ENCODE results near the gene PGAM2.
A peak's percentile ranks its signal among the peaks of the same experiment; 100 is the strongest.

The PGAM2 gene

DNA sequence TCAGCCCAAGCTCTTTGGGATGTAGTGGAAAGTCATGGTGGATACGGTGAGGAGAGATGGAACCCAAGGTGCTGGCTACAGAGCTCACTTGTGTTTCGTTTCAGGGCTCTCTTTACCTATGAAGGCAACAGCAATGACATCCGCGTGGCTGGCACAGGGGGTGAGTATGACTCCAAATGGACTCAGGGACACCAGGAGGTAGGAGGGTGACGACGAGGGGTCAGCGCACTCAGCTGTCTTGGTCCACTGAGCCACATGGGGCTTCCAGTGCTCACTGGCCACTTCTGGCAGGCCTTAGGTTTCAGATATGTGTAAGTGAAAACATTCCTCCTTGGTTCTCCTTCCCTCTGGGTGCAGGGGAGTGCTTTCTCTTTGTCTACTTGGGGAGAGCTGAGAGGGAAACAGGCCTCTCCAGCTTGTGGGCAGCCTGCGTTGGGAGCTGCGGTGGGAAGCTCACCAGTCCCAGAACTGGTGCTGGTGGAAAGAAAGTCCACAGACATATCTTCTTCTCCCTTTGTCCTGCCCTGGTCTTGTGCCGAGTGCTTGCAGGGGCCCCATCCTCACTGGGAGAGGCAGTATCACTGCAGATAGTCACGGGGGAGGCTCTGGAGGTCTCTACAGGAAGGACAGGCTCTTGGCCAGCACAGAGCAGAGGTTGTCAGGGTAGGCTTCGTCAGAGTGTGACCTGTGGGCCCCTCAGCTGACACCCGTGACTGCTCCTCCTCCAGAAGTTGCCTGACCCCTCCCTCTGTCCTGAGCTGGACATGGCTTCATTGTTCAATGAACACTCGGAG is 15.0 kb downstream of the PGAM2 start:
- H4K20me1 ChIP-seq, result peaks cover 41 to 100% (median 79%) of the 10 kb centered on the region in 11 experiments; a peak in 21 of 22 replicates
- no peaks in the 10 kb centered on the region for H3K27me3 ChIP-seq
- H3K36me3 ChIP-seq, result peaks cover 69 to 90% (median 74%) of the 10 kb centered on the region in 11 experiments
- H3K4me3 ChIP-seq, result no peak overlapping the region
- 0 out of 22 replicates have a peak, but pooled peaks cover 0 to 2% (median 0%) of the 10 kb centered on the region in 11 experiments for H3K9me3 ChIP-seq (replicated peaks in 1 of 11)
- TF ChIP-seq Cebpa-rat (IDR thresholded peaks at IDR 0.05), result no peak
- H3K9ac ChIP-seq, result peak overlapping the region in 3 of 11 experiments; percentile 18 to 29 (median 28); a peak in 6 of 22 replicates
- H3K4me2 ChIP-seq, result peak overlapping the region in 3 of 11 experiments; percentile 9 to 41 (median 38); a peak in 5 of 22 replicates
- peaks cover 36 to 76% (median 70%) of the 10 kb centered on the region in 10 experiments for H3K4me1 ChIP-seq
- peak overlapping the region in 4 of 11 experiments; percentile 4 to 41 (median 9); a peak in 5 of 22 replicates for H3K27ac ChIP-seq

DNA sequence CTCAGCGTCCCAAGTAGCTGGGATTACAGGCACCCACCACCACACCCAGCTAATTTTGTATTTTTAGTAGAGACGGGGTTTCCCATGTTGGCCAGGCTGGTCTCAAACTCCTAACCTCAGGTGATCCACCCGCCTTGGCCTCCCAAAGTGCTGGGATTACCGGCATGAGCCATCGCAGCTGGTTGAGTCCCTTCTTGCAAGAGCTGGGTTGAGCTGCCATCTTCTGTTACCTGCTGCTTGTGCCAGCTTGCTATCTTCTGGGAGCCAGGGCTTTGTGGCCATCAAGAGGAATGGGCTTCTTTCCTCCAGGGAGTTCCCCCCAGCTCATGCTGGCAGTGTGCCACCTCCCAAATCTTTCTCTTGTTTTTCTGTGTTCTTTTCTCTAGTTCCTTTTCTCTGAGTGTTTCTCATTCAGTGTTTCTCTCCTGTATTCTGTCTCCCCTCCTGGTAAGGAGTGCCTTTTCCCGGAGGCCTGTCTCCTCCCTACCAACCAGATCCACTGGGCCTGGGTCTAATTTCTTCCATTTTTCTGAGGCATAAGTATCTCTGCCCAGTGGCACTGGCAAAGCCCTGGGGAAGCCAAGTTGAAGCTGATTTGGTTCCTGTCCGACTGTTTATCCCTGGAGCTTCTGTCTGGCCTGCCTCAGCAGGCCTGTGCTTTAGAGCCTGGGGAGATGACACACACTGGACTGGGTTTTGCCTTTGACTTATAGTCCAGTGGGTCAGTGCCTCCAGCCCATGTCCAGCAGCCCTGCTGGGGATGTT is 17.2 kb downstream of the PGAM2 start:
- no peak overlapping the region for H3K4me3 ChIP-seq
- H3K4me2 ChIP-seq, result peak overlapping the region in 10 of 11 experiments; percentile 89 to 100 (median 99); a peak in 18 of 22 replicates
- no peaks in the 10 kb centered on the region for H3K27me3 ChIP-seq
- peak overlapping the region in 2 of 11 experiments; percentile 10 to 20; a peak in 2 of 22 replicates for H3K9ac ChIP-seq
- H3K9me3 ChIP-seq (replicated peaks in 1 of 11), result no peaks in the 10 kb centered on the region
- H3K4me1 ChIP-seq, result peaks cover 43 to 86% (median 80%) of the 10 kb centered on the region in 10 experiments
- peak overlapping the region in 4 of 11 experiments; percentile 16 to 44 (median 35); a peak in 6 of 22 replicates for H3K27ac ChIP-seq
- TF ChIP-seq Cebpa-rat (IDR thresholded peaks at IDR 0.05), result no peak
- peaks cover 41 to 81% (median 78%) of the 10 kb centered on the region in 11 experiments; a peak in 21 of 22 replicates for H4K20me1 ChIP-seq
- H3K36me3 ChIP-seq, result peaks cover 48 to 69% (median 53%) of the 10 kb centered on the region in 11 experiments

DNA sequence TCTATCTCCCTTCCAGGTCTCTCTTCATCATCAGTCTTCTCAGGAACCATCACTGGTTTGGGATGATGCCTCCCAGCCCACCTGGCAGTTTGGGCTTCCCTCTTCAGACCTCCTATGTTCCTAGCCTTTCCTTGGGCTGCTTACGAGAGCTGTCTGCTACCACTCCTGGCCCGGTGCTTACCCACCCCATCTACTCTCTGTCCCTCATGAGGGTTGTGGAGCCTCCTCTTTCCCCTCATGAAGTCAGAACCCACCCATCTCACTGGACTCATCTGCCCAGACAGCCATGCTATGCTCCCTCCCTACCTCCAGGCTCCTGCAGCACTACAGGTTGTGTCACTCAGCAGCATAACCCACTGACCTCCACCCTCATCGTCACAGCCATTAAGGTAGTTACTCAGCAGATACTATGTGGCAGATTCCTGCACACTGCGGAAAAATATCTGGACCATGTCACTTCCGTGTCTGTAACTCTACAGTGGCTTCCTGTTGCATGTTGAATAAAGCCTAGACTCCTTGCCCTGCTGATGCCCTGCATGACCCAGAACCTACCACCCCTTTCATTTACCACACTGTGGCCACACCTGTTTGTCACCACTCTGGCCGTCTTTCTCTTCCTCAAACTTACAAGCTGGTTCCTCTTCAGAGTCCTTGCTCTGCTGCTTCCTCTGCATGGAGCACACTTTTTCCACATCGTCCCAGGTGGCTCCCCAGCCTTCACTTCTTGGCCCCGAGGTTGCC is 18.9 kb downstream of the PGAM2 start:
- H3K4me2 ChIP-seq, result peak overlapping the region; percentile 89 to 100 (median 99)

DNA sequence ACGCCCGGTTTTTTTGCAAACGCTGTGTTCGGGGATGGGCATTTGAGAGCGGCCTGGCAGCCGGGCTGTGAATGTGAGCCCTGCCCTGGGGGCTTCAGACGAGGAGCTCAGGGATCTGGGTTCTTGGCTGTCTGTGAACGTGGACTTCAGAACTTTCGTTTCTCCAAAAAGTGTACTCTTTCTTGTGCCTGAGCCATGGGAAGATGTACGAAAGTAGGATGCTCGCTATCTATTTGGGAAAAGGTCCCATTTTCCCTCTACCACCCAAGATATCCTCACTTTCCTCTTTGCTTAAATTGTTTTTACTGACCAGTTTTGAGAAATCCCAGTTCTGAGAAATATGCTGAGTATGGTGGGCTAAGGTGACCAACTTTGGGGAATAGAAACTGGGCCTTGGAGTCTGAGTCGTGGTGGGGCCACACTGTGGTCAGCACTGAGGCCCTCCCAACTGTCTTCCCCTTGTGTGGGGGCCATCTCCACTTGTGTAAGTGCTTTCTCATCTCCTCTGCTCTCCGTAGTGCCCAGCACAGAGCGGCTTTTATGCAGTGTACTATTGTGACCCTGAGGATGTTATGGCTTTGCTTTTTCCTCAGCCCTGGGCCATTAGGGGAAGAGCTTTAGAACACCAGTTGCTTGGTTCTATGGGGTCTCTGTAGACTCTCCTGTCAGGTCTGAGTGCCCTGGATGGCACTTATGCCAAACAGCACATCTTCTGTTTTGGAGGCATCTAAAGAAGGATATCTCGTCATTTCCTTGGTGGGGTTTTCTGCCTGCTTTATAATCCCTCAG is 19.9 kb downstream of the PGAM2 start:
- no peaks in the 10 kb centered on the region for H3K27me3 ChIP-seq
- H3K4me1 ChIP-seq, result peaks cover 43 to 68% (median 62%) of the 10 kb centered on the region in 10 experiments
- peak overlapping the region; percentile 84 to 94 (median 86) for H3K27ac ChIP-seq
- no peaks in the 10 kb centered on the region for H3K9me3 ChIP-seq (replicated peaks in 1 of 11)
- TF ChIP-seq Cebpa-rat (IDR thresholded peaks at IDR 0.05), result no peak
- H4K20me1 ChIP-seq, result peaks cover 37 to 53% (median 50%) of the 10 kb centered on the region in 11 experiments; a peak in 21 of 22 replicates
- peak overlapping the region; percentile 89 to 100 (median 99) for H3K4me2 ChIP-seq
- H3K9ac ChIP-seq, result peak overlapping the region; percentile 86 to 96 (median 90)
- peaks cover 20 to 41% (median 25%) of the 10 kb centered on the region in 11 experiments for H3K36me3 ChIP-seq
- H3K4me3 ChIP-seq, result peak overlapping the region; percentile 76 to 98 (median 89)

More for the DNA sequence above, 18.9 kb downstream of the PGAM2 start:
- Histone ChIP-seq H3K36me3 (peaks cover 31 to 52% (median 36%) of the 10 kb centered on the region in 11 experiments), H3K9ac (peak overlapping the region; percentile 86 to 96 (median 90); a peak in 21 of 22 replicates), H3K27me3 (no peaks in the 10 kb centered on the region), H3K9me3 (replicated peaks in 1 of 11) (no peaks in the 10 kb centered on the region), H3K27ac (peak overlapping the region; percentile 31 to 94 (median 86); a peak in 21 of 22 replicates), H3K4me1 (peaks cover 43 to 71% (median 70%) of the 10 kb centered on the region in 10 experiments), H4K20me1 (peaks cover 41 to 64% (median 60%) of the 10 kb centered on the region in 11 experiments; a peak in 21 of 22 replicates), H3K4me3 (peak overlapping the region; percentile 76 to 98 (median 89); a peak in 19 of 20 replicates)
- no peak for TF ChIP-seq Cebpa-rat (IDR thresholded peaks at IDR 0.05)

DNA sequence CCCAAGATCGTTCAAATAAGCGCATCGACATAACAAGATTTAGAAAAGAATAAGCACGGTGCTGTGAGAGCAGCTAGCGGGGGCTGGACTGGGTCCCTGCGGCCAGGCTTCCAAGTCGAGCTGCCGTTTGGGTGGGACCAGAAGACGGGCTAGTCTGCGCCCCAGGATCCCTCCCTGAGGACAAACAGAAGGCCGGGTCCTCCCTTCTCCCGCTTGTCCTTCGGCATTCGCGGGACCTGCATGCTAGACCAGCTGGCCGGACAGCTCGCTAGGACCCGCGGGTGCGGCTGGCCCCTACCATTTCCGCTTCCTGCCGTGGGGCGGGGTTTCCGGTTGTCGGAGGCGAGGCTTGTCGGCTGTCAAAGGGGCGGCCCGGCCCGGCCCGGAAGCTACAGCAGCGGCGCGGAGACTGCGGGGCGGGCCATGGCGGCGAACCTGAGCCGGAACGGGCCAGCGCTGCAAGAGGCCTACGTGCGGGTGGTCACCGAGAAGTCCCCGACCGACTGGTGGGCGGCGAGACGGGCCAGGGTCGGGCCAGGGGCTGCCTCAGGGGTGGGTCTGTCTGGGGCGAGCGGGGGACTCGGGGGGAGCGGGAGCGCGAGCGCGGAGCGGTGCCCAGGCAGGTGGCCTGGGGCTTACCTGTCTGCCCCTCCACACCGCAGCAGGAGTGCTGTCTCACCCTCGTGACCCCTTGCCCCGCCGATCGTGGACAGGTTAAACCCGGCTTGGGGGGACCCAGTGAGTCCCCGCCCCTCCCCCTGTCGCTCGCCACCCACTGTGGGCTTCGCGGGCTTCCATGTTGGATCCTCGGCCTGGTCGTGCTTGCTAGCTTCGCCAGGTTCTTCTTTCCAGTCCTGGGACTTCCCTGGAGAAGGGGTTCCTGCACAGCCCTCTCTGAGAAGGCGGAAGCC is 20.8 kb downstream of the PGAM2 start, which contains the start of gene DBNL:
Gene DBNL (plus strand): TSS at position 388 of the 911 bp plus-strand sequence. CDS start 36 bp downstream, at position 424.
- Histone ChIP-seq H3K27me3 (no peaks in the 10 kb centered on the region), H3K36me3 (peaks cover 12 to 32% (median 17%) of the 10 kb centered on the region in 11 experiments), H3K4me1 (peaks cover 43 to 62% (median 54%) of the 10 kb centered on the region in 10 experiments), H4K20me1 (peaks cover 29 to 44% (median 41%) of the 10 kb centered on the region in 11 experiments; a peak in 21 of 22 replicates), H3K4me2 (peak within 1 kb of the TSS; percentile 89 to 100 (median 99)), H3K27ac (peak within 1 kb of the TSS; percentile 84 to 94 (median 86)), H3K9me3 (replicated peaks in 1 of 11) (no peaks in the 10 kb centered on the region), H3K9ac (peak within 1 kb of the TSS; percentile 86 to 96 (median 90)), H3K4me3 (peak within 1 kb of the TSS; percentile 76 to 98 (median 89))
- no peak for TF ChIP-seq Cebpa-rat (IDR thresholded peaks at IDR 0.05)

DNA sequence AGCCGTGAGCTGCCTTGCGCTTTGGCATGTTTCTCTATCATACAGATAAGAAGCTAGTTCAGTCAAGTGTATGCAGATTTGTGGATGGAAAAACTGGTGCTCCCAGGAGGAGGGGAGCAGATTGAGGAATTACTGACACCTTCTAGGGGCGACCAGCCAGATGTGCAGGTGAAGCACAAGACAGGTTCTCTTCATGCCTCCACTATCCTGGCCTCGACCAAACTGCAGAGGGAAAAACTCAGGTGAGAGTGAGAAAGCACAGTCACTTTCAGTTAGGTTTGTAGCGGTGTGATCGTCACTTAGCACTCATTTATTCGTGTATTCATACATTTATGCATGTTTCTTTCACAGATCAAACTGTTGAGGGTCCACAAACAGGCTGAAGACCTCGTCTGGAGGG is 21.5 kb downstream of the PGAM2 start:
- Histone ChIP-seq H3K9me3 (replicated peaks in 1 of 11) (no peaks in the 10 kb centered on the region), H3K4me3 (peak overlapping the region; percentile 76 to 98 (median 89)), H3K36me3 (peaks cover 6 to 26% (median 10%) of the 10 kb centered on the region in 11 experiments; a peak in 19 of 22 replicates), H3K4me1 (peaks cover 42 to 56% (median 50%) of the 10 kb centered on the region in 10 experiments), H3K4me2 (peak overlapping the region; percentile 88 to 100 (median 99)), H3K9ac (peak overlapping the region; percentile 86 to 96 (median 90)), H3K27ac (peak overlapping the region; percentile 84 to 94 (median 86); a peak in 21 of 22 replicates), H4K20me1 (peaks cover 22 to 38% (median 35%) of the 10 kb centered on the region in 11 experiments; a peak in 20 of 22 replicates), H3K27me3 (no peaks in the 10 kb centered on the region)
- TF ChIP-seq Cebpa-rat (IDR thresholded peaks at IDR 0.05), result no peak
